Prostate gland (tissue), 2 donors: ENCODE data around the gene SEMA6D. TPM values are rescaled to one million over a fixed set of nuclear protein-coding genes. Genes with fewer than 3 reads are reported as not detected.

Source experiments
- DNase-seq: peaks from one replicate; pipeline ENCODE4 v3.0.0-alpha.2; 2019; ENCODE audit warnings: low spot score
- H3K27ac ChIP-seq, 2 donors: fragments of 200-600 bp; sonication (generic); 2 replicates each; pipeline ENCODE4 v1.5.1; 2017 to 2019
- H3K27me3 ChIP-seq: fragments of 200-600 bp; sonication (generic); replicated peaks from 2 replicates; pipeline ENCODE4 v1.5.1; 2019; ENCODE audit not compliant: insufficient read depth
- H3K36me3 ChIP-seq, 2 donors: fragments of 200-600 bp; sonication (generic); 1 replicate in 1 of 2; 2 replicates in 1 of 2; pipeline versions ENCODE4 v1.5.1 to v1.8.1; 2017 to 2019
- H3K4me1 ChIP-seq: fragments of 200-600 bp; sonication (generic); replicated peaks from 2 replicates; pipeline ENCODE4 v1.5.1; 2019
- H3K4me3 ChIP-seq, 2 donors: fragments of 200-600 bp; sonication (generic); 2 replicates each; pipeline ENCODE4 v1.5.1; 2017 to 2019
- H3K9me3 ChIP-seq: fragments of 200-600 bp; sonication (generic); 2 replicates; pipeline ENCODE4 v1.5.1; 2017
- CTCF ChIP-seq, 4 experiments: fragments of 200-600 bp in 2 of 4; fragments of 450-650 bp in 2 of 4; sonication (generic) in 2 of 4; IDR thresholded peaks; 1 replicate in 3 of 4; 2 replicates in 1 of 4; pipeline ENCODE4 v1.5.1; 2016 to 2019; ENCODE audit warnings: antibody characterized with exemption in 4 of 4, mild to moderate bottlenecking in 2 of 4, moderate library complexity in 2 of 4
- POLR2A ChIP-seq: fragments of 450-650 bp; IDR thresholded peaks from one replicate; pipeline ENCODE4 v1.6.1; 2016; ENCODE audit warnings: antibody characterized with exemption, mild to moderate bottlenecking
- POLR2AphosphoS5 ChIP-seq: sonication (generic); formaldehyde crosslinking; IDR thresholded peaks from one replicate; pipeline ENCODE4 v1.6.1; 2017; ENCODE audit warnings: antibody characterized with exemption
- WGBS: methylation state at CpG from one replicate; pipeline ENCODE4 v1.1.5; 2018; 5-methylcytosine and 5-hydroxymethylcytosine counted together
- intact Hi-C: fragments of 100-400 bp; cut with DNase I; formaldehyde crosslinking; loops from one replicate; pipeline ENCODE4 v1.14.2; 2022
- total RNA-seq, 2 donors: library from RNA; depleted of rRNA; stranded (reverse); fragments of >200 nt; gene quantifications; one replicate each; pipeline ENCODE4 v1.1.0, GENCODE V29; 2016

SEMA6D gene
- total RNA-seq, 2 donors from 2014 or later: 9.8 to 18.1 TPM

GRCh38 chr15:47742334-47742733 lies 25.0 kb downstream of the SEMA6D start:
- 84% methylated on average over 5 of the region's 5 CpGs for WGBS
- TF ChIP-seq POLR2AphosphoS5 (no peak), POLR2A (no peak), CTCF (IDR thresholded peaks at IDR 0.05) (no peak)
- no peaks in the 10 kb centered on the region for H3K4me1 ChIP-seq
- DNase-seq: no peak
- intact Hi-C loops: no loop called here
- H3K27me3 ChIP-seq: no peaks in the 10 kb centered on the region
- H3K9me3 ChIP-seq: no peaks in the 10 kb centered on the region
- no peak overlapping the region for H3K27ac ChIP-seq
- no peaks in the 10 kb centered on the region for H3K36me3 ChIP-seq
- no peak overlapping the region for H3K4me3 ChIP-seq

DNA sequence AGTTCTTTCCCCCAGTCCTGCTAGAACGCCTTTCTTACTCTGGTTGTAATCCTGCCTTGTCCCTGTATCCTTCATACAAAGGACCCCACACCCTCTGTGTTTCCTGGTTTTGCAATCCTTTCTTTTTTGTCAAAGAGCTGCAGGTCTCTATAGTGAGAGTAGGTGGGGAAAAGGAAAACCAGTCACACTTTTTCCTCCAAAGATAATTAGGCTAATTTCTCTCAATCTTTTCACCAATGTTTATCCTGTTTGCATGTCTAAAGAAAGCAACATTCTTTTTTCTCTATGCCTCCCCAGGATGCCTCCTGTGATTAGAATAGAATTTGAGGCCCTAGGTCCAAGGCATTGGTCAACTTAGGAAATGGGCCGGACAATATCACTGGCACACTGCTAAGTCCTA lies 25.4 kb downstream of the SEMA6D start:
- TF ChIP-seq CTCF (IDR thresholded peaks at IDR 0.05) (no peak), POLR2A (no peak), POLR2AphosphoS5 (no peak)
- Histone ChIP-seq H3K27ac (no peak overlapping the region), H3K27me3 (no peaks in the 10 kb centered on the region), H3K36me3 (no peaks in the 10 kb centered on the region), H3K9me3 (no peaks in the 10 kb centered on the region), H3K4me3 (no peak overlapping the region), H3K4me1 (no peaks in the 10 kb centered on the region)
- intact Hi-C loops: no loop called here
- no peak for DNase-seq
- WGBS: 98% methylated on average over 2 of the region's 2 CpGs

DNA sequence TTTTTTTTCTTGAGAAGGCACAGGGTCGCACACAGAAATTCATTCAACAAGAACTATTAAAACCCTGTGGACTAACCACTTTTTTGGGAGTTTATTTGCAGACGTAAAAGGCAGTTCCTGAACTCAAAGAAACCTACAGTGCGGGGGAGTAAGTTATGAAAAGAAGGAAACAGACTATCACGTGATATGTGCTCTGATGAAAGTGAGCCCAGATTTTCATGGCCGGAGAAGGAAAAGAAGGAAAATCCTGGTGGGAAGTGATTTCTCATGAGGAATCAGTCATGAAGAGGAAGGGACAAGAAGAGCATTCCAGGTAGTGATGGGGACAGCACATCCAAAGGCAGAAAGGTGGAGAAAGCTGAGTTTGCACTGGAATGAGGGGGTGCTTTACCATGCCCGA lies 26.1 kb downstream of the SEMA6D start:
- Histone ChIP-seq H3K4me1 (no peaks in the 10 kb centered on the region), H3K27ac (no peak overlapping the region), H3K4me3 (no peak overlapping the region), H3K36me3 (no peaks in the 10 kb centered on the region), H3K9me3 (no peaks in the 10 kb centered on the region), H3K27me3 (no peaks in the 10 kb centered on the region)
- WGBS: 84% methylated on average over 6 of the region's 6 CpGs
- no peak for TF ChIP-seq POLR2A
- no peak for TF ChIP-seq POLR2AphosphoS5
- no peak for TF ChIP-seq CTCF (IDR thresholded peaks at IDR 0.05)
- no peak for DNase-seq
- intact Hi-C loops: no loop called here

DNA sequence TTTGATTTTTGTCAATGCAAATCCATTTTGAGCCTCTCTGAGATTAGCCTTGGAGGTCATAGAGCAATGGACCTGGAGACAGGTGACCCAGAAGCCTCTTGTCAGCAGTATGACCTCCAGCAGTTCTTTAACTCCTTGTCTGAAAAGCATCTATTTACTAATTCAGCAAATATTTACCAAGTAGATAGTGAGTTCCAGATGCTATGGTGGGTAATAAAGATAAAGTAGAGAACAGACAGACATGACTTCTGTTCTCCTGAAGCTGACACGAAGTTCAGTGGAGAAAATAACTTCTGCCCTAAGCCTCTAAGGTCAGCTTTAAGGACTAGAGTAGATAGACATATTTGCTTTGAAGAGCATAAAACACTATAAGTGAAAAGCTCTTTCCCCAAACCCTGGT lies 26.6 kb downstream of the SEMA6D start:
- TF ChIP-seq CTCF (IDR thresholded peaks at IDR 0.05) (no peak), POLR2AphosphoS5 (no peak), POLR2A (no peak)
- H3K27ac ChIP-seq: no peak overlapping the region
- H3K9me3 ChIP-seq: no peaks in the 10 kb centered on the region
- 57% methylated on average over 1 of the region's 1 CpG for WGBS
- H3K4me3 ChIP-seq: no peak overlapping the region
- no peaks in the 10 kb centered on the region for H3K36me3 ChIP-seq
- no peaks in the 10 kb centered on the region for H3K27me3 ChIP-seq
- no peak for DNase-seq
- no peaks in the 10 kb centered on the region for H3K4me1 ChIP-seq
- intact Hi-C loops: no loop called here

DNA sequence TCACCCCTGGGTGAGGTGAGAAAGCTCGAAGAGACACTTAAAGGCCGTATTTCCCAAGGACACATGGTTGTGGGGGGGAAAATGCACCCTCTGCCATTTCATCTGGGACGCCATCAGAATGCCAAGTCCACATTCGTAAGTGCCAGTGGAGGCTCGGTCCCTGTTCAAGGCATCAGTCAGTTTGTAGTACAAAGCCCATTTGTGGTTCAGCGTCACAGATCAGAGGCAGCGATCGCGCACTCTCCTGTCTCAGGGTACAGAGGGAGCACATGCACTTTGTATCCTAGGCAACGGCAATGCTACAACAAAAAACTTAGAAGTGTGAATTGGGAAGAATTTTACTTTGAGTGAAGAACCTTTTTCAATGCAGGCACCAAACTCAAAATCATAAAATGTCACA lies 27.2 kb downstream of the SEMA6D start:
- Histone ChIP-seq H3K36me3 (no peaks in the 10 kb centered on the region), H3K27me3 (no peaks in the 10 kb centered on the region), H3K4me1 (no peaks in the 10 kb centered on the region), H3K27ac (no peak overlapping the region), H3K4me3 (no peak overlapping the region), H3K9me3 (no peaks in the 10 kb centered on the region)
- intact Hi-C loops: no loop called here
- TF ChIP-seq POLR2AphosphoS5 (no peak), POLR2A (no peak), CTCF (IDR thresholded peaks at IDR 0.05) (no peak)
- 98% methylated on average over 10 of the region's 10 CpGs for WGBS
- no peak for DNase-seq
